GM18907 (cell line): ENCODE results near the gene LILRB3.
"Not testable (repeated sequence)": the region's sequence is repeated elsewhere in the genome, so short reads cannot be mapped to it uniquely, and the experiment has no call there.

Experiments used
- ATAC-seq: cut with Tn5 transposase; IDR thresholded peaks from one replicate; pipeline ENCODE4 v1.9.1; 2021; ENCODE audit warnings: mild to moderate bottlenecking, moderate library complexity; ENCODE audit not compliant: unreplicated experiment

The LILRB3 gene

DNA sequence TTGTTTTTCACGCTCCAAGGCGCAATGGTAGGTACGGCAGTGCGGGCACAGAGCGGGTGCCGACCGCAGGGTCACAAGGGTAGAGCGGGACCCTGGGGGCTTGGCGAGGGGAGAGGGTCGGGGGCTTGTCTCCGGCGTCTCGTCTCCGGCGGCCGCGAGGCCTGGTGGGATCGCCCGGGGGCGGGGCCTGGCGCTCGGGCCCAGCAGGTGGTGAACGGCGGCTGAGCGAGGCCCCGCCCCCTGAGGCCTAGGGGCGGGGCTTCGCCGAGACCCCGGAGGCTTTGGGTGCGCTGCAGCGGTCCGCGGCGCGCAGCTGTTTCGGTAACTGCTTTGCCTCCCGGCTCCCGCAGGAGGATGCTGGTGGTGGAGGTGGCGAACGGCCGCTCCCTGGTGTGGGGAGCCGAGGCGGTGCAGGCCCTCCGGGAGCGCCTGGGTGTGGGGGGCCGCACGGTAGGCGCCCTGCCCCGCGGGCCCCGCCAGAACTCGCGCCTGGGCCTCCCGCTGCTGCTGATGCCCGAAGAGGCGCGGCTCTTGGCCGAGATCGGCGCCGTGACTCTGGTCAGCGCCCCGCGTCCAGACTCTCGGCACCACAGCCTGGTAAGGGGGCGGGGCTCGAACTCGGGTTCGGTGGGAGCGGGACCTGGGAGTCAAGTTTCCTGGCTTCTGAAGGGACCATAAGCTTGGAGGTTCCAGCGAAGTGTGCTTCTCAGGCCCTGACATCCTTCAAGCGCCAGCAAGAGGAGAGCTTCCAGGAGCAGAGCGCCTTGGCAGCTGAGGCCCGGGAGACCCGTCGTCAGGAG, 31.6 kb downstream of the LILRB3 start, which contains the start of gene TSEN34:
TSEN34 (plus strand) TSS at position 298 of the 800 bp plus-strand sequence; CDS start at position 355, 57 bp downstream.
- peak; percentile 33 for ATAC-seq

DNA sequence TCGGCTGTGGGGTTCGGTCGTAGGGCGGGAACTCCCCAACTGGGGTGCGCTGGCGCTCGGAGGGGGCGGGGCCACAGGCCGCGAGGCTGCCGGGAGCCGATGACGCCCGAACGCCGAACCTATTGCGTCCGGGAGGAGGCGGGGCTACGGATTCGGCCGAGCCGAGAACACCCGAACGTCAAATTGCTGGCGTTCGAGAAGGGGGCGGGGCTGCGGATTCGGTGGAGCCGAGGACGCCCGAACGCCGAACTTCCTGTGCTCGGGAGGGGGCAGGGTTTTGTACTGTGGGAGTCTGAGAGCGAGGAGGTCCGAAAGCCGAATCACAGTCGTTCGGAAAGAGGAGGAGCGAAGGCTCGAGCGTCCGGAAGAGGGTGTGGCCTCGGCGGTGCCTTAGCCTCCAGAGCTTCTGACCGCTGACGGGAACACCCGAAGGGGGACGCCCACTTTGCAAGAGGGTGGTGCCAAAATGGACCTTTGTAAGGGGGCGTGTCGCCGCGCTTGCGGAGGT, 32.2 kb downstream of the LILRB3 start:
- peak; percentile 55 for ATAC-seq

DNA sequence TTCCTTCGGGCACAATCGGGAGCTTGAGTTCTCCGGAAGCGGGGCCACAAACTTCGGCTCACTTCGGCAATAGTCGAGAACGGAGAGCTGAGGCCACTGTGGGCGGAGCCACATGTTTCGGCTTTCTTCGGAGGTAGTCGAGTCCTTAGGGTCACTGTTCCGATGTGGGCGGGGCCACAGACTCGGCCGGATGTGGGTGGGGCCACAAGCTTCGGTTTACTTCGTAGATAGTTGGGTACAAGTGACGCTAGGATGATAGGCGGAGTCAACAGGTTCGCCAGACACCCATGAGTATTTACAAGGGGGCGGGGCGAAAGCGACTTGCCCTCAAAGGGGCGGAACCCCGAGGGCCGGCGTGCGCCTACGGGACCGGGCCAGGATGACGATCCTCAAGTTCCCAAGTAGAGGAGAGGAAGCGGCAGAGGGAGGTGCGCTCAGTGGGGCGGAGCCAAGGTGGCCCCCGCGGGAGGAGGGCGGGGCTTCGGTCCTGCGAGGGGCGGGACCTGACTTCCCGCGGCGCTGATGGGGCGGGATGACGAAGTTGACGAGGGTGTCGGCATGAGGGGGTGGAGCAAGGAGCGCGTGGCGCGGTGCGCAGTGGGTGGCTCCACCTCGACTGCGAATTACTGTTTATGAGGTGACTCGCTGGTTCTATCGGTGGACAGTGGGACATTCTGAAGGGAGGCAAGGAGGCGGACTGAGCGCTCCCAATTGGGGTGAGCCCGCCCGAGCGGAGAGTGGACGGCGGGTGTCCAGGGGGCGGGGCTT, 32.9 kb downstream of the LILRB3 start:
- peak; percentile 61 for ATAC-seq

DNA sequence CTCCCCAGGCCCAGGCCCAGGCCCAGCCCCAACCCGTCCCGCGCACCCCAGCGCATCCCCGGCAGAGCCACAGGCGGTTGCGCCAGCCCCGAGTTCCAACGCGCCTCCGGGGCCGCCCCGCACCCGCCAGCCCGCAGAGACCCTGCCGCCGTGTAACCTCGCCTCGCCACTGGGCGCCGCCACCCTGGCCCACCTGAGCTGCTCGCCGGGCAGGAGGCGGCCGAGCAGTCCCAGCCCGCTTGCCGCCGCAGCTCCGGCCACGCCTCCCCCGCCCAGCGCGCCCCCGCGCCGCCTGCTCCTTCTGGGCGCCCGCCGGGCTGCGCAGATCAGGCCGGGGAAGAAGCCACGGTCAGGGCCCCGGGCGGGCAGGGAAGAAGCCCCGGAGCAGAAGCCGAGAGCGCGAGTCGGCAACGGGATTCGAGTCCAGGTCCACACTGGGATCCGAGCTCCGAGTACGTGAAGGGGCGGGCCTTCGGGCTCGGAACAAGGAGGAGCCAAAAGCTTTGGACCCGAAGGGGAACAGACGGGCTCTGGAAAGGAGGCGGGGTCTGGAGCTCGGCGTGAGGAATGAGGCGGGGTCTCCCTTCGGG, 33.6 kb downstream of the LILRB3 start, which contains the start of gene MBOAT7:
MBOAT7 (minus strand) TSS at position 436 of the 590 bp plus-strand sequence. CDS start 1,072 bp downstream, outside the sequence.
- peak; percentile 21 for ATAC-seq

DNA sequence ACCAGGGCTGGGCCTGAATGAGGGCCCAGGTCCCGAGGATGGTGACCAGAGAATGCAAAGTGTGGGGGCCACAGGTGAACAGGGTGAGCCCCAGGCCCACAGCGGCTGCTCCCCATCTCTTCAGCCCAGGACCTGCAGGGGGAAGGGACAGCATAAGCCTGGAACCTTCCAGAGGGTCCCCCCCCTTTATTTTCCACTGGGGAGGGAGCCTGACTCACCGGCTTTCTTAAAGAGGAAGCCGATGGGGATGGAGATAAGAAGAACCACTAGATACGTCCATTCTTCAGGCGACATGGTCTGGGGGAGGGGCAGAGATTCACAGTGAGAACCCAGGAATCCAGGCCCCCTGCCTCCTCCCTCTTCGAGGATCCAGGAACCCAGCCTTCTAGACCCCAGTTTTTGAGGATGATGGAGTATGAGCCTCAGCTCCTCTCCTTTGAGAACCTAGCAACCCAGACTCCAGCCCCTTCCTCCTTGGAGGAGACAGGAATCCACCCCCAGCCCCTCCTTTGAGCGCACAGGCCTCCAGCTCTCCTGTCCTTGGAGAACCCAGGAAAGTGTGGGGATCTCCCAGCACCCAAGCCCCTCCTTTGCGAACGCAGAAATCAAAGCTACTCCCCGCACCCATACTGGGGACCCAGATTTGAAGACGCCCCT, 34.5 kb downstream of the LILRB3 start:
- ATAC-seq, result no peak

DNA sequence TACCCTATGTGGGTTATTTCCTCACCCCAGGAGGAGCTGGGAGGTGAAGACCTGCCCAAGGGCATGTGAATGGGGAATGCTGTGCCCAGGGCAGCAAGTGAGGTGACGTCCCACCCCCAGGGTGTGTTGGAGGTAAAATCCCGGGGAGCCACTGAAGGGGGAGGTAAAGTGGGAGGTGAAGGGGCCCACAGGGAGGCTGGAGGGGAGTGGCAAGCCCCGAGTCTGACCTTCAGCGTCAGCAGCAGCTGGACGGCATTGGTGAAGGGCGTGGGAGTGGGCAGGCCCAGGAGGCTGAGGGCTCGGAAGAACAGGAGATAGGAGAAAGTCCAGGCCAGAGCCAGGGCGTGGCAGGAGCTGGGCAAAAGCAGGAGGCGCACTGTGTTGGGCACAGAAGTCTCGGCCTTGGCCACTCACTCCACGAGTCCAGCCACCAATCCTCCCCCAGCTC, 35.8 kb downstream of the LILRB3 start:
- no peak for ATAC-seq

DNA sequence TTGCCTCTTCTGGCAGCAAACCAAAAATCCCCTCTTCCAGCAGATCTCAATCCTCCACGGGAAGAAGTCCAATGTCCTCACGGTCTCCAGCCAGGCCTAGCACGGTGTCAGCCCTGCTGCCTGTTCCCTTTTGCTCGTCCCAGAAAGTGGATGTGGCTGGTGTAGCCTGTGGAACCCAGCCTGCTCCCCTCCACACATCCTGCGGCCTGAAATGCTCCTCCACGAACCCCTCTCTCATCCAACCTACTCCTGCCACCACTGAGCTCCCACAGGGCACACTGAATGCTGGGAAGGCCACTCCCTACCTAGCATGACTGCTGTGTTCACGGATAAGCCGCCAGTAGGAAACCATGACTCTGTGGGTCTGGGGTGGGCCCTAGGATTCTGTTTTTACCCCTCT, 36.5 kb downstream of the LILRB3 start:
- no peak for ATAC-seq

DNA sequence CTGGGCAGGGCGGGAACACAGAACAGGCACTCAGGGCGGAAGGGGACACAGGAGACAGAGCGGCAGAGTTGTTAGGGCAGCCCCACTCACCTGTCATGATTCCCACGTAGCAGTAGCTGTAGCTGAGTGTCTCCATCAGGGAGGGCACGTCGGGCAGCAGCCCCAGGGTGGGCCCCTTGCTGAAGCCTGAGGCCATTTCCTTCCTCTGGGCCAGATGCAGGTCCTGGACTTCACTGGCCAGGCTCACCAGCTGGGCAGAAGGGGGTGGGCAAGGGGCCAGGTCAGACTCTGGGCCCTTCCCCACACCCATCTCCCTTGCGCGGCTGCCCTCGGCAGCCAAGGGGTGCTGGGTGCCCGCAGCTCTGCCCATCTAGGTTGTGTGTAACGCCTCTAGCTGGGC, 39.4 kb downstream of the LILRB3 start:
- no peak for ATAC-seq

DNA sequence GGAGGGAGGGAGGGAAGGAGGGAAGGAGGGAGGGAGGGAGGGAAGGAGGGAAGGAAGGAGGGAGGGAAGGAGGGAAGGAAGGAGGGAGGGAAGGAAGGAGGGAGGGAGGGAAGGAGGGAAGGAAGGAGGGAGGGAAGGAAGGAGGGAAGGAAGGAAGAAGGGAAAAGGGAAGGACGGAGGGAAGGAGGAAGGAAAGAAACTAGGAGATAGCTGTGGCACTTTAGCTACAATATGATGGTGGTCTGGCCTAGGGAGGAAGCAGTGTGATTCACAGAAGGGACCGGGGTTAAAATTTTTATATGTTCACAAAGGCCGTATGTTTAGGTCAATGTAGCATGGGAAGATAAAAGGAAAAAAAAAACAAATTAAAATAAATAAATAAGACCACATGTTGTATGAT, 40.9 kb downstream of the LILRB3 start:
- ATAC-seq, result not testable (repeated sequence)

DNA sequence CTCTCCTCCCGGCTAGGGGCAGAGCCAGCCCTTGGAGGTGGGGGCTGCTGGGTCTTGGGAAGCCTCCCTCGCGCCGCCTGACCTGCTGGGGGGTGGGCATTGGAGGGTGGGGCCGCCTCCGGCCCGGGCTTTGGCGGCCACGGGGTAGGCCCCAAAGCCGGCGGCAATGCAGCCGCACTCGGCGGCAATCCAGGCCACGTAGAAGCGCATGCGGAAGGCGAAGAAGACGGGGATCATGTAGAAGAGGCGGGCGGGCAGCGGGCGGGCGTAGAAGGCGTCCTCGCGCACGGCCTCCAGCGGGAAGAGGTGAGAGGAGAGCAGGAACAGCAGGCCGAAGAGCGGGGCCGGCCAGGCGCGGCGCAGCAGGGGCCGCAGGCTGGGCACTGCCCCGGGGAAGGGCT, 42.1 kb downstream of the LILRB3 start:
- ATAC-seq, result no peak

DNA sequence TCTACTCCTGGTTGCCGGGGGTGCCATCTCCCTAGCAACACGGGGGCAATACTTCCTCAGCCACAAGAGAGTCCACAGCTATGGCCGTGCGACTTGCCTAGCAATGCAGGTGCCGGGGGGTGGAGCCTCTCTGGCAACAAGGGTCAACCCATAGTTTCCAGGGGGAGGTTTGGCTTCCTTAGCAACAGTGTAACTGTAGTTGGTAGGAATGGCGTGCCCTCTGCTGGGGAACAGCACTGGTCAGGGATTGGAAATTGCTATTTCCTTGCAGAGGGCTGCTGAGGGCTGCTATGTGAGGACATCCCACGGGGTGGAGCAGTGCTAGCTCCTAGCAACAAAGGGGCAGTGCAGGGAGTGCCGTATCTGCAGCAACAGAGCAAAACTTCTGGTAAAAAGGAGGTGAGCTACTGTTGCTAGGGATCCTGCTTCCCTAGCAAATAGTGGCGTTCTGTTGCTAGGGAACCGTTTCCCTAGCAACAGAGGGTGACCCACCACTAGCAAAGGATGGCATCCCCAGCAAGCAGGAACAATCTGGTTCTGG, 42.8 kb downstream of the LILRB3 start:
- ATAC-seq, result no peak

DNA sequence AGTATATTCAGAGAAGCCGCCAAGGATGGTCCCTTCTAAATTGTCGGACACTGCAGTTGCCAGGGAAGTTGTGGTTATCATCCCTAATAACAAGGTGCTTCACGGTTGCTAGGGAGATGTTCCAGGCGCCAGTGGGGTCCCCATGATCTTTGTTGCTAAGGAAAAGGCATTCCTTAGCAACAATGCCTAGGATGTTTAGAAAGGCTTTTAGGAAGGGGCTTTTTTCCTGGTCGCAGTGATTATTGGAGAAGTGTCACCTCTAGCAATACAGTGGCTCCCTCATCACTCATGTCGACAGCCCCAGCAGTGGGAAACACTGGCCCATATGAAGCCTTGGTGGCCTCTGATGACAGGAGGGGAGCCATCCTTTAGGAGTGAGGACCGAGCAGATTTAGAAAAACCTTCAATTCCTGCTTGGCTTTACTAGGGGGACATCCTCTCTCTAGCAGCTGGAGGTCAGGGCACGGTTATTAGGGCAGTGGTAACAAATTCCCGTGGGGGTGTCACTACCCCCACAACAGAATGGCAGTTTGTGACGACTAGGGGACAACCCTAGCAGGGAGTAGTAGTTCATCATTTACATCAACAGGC, 43.5 kb downstream of the LILRB3 start:
- ATAC-seq, result no peak

DNA sequence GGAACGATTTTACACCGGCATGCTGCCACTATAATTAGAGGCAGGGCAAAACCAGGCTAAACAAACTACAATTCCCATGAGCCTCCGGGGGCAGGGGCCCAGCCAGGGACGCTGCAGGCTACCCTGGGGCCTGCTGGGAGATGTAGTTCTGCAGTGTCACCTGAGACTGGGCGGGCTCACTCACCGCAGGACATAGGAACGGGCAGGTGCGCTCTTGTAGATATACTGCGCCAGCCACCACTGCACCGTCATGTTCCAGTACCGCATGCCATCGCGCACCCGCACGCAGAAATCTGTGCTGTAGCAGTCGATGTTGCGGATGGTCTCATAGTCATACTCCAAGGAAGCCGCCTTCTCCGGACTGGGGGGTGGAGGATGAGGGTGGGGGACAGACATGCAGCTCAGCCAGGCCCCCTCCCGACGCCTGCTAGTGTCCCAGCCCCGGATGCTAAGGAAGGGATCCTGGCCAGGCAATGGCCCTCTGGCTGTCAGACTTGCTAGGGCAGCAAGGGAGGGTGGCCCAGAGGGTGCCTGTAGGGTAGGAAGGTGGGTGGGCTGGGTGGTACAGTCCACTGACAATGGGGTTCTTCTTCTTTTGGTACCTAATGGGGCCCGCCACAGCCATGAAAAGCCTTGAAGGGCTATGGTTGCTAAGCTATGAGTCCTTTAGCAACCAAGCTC, 44.1 kb downstream of the LILRB3 start:
- ATAC-seq, result no peak

DNA sequence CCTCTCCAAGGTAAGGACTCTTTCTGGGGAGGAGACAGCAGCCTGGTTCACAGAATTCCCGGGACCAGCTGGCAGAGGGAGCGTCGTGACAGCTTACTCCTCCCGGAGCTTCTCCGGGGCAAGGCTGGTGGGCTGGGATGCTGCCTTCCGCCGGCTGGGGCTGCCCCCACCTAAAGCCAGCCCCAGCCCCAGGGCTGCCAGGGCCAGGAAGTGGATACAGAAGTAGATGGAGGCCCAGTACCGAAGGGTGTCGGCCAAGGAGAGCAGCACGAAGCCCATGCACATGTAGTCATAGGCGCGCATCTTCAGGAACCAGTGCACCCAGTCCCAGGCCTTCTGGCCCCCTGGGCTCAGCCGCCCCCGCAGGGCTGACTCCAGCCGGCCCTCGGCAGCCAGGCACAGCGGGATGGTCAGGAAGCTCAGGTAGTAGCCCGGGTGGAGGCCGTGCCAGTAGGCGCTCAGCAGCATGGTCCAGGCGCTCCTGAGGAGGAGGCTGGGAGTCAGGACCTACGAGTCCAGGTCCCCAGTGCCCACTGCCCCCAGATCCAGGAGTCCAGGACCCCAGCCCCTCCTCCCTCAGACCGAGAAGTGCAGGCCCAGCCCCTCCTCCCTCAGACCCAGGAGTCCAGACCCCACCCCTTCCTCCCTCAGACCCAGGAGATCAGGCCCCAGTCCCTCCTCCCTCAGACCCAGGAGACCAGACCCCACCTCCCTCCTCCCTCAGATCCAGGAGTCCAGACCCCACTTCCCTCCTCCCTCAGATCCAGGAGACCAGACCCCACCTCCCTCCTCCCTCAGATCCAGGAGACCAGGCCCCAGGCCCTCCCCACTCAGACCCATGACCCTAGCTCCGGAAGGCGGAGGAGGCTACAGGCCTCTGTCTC, 48.6 kb downstream of the LILRB3 start:
- ATAC-seq, result no peak

DNA sequence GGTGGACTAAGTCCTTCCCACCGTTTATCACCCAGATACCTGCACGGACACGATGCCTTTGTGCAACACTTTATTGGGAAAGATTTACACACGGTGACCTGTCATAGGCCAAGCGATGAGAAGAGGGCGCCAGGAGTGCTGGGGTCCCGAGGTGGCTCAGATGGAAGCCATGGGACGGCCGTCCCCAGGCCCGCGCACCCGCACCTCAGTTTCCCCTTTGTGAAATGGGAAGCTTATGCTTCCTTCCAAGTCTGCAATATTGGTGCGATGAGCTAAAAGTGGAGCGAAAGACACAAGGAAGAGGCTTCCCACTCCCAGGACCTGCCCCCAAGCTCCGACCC, 49.5 kb downstream of the LILRB3 start:
- ATAC-seq, result no peak

DNA sequence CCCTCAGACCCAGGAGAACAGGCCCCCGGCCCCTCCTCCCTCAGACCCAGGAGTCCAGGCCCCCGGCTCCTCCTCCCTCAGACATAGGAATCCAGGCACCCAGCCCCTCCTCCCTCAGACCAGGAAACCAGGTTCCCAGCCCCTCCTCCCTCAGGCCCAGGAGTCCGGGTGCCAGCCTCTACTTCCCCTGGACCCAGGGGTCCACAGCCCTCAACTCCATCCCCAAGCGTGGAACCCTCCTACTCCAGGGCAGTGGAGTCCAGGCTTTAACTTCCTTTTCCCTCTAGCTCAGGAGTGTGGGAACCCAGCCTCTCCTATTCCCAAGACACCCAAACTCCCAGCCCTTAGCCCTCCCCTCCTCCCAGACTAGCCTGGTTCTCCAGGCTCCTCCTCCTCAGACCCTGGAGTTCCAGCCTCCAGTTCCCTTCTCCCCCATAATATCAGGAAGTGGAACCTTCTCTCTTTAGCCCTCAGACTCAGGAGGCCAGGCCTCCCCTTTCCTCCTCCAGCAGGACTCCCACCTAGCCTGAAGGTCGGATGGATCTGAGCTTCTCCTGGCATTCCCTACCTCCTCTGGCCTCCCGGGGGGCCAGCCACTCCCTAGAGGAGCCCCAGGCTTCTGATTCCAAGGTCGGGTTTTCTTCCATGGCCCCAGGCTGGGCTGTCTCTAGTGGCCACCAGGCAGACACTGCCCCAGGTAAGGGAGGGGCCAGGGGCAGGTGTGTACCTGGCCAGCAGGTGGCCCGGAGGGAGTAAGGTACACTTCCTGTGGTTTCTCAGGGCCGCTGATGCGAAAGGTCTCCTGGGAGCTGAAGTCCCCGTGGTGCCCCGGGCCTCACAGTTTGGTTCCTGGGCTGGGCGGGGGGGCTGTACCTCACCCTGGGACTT, 50.1 kb downstream of the LILRB3 start, which contains the start of gene TMC4:
TMC4 (minus strand) TSS at position 690 of the 888 bp plus-strand sequence; CDS start at position 647, 43 bp downstream.
- no peak for ATAC-seq

DNA sequence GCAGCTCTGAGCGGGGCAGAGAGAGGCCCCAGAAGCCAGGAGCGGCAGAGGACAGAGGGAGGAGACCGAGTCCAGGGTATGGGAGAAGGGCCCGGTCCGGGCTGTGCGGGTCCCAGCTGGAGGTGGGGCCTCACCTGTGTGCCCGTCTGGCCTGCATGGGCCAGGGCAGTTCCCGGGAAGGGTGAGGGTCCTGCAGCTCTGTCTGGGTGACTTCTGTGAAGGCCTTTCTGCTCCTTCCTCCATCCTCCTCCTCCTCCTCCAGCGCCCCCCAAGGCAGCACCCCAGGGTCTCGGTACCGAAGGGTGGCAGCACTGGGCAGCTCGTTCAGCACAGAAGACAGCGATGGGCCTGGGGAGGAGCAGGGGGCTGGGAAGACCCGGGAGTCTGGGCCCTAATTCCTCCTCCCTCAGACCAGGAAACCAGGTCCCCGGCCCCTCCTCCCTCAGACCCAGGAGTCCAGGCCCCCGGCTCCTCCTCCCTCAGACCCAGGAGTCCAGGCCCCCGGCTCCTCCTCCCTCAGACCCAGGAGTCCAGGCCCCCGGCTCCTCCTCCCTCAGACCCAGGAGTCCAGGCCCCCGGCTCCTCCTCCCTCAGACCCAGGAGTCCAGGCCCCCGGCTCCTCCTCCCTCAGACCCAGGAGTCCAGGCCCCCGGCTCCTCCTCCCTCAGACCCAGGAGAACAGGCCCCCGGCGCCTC, 50.9 kb downstream of the LILRB3 start:
- ATAC-seq, result not testable (repeated sequence)
